ENCODE results near the gene CEP97. TPM values are rescaled to one million over a fixed set of nuclear protein-coding genes. Genes with fewer than 3 reads are reported as not detected.
"Not testable (repeated sequence)": the region's sequence is repeated elsewhere in the genome, so short reads cannot be mapped to it uniquely, and the experiment has no call there.

Gene CEP97
- total and polyA plus RNA-seq, 2 donors (not counting 1 experiment from before 2014, with no cell fraction given): 2.1 to 15.4 TPM

DNA sequence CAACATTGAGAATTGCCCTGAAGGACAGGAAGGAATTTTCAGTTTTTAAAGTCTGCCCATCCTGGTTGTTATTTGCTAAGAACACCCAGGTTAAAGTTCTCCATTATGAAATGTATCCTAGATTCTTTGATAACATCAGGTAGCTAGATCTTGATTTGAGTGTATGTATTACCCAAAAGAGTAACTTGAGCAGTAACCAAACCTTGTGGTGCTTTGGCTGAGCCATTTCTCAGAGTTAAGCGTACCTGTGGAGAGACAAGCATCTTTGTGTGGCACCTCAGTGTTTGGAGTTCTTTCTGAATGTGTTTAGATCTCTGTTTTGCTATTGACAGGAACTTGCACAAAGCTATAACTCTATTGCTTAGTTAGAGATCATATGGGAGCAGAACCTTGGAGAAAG is 20.4 kb downstream of the CEP97 start:
- Histone ChIP-seq H3K27me3 (replicated peaks in 1 of 4; ENCODE audit: control extremely low read depth in 1 of 4, control insufficient read depth in 3 of 4, insufficient read depth in 4 of 4, low read length in 3 of 4) (no peaks in the 10 kb centered on the region), H3K4me1 (ENCODE audit: control insufficient read depth in 2 of 2, insufficient read depth in 2 of 2, low read length in 2 of 2) (no peaks in the 10 kb centered on the region), H3K27ac (ENCODE audit: low read length in 2 of 2) (no peak overlapping the region), H3K9me3 (ENCODE audit: control extremely low read depth in 1 of 3, control insufficient read depth in 2 of 3, insufficient read depth in 1 of 3, low read length in 2 of 3) (no peaks in the 10 kb centered on the region), H3K36me3 (replicated peaks in 1 of 2; ENCODE audit: control extremely low read depth in 1 of 2, control insufficient read depth in 1 of 2, extremely low read depth in 1 of 2, insufficient read depth in 2 of 2, low read length in 1 of 2) (peaks cover 2 to 4% of the 10 kb centered on the region in 2 experiments), H3K9ac (ENCODE audit: low read length) (no peak overlapping the region), H4K20me1 (ENCODE audit: control insufficient read depth, insufficient read depth, low read length, poor library complexity, severe bottlenecking) (no peaks in the 10 kb centered on the region), H3K79me2 (ENCODE audit: control insufficient read depth, insufficient read depth, low read length) (no peaks in the 10 kb centered on the region), H3K4me3 (ENCODE audit: control extremely low read depth in 1 of 5, extremely low read depth in 1 of 5, insufficient read depth in 1 of 5, low read depth in 2 of 5, low read length in 4 of 5) (no peak overlapping the region), H3K4me2 (replicated peaks; ENCODE audit: low read depth, low read length, poor library complexity, severe bottlenecking) (no peak overlapping the region), H2AFZ (ENCODE audit: insufficient read depth, low read depth, low read length, poor library complexity, severe bottlenecking) (no peak overlapping the region)
- POLR2A ChIA-PET: no interaction called here
- ATAC-seq (ENCODE audit: low read depth) (no peak), DNase-seq (no peak)
- no peaks in the 10 kb centered on the region for H3K9me3 Mint-ChIP-seq (ENCODE audit: insufficient read depth)
- CTCF ChIA-PET: no interaction called here
- no peaks in the 10 kb centered on the region for H3K4me1 Mint-ChIP-seq
- no peak for TF ChIP-seq EZH2 (IDR thresholded peaks at IDR 0.05; ENCODE audit: borderline replicate concordance, insufficient read depth, low read depth, low read length, poor library complexity, severe bottlenecking)
- TF ChIP-seq, protein P1, sequence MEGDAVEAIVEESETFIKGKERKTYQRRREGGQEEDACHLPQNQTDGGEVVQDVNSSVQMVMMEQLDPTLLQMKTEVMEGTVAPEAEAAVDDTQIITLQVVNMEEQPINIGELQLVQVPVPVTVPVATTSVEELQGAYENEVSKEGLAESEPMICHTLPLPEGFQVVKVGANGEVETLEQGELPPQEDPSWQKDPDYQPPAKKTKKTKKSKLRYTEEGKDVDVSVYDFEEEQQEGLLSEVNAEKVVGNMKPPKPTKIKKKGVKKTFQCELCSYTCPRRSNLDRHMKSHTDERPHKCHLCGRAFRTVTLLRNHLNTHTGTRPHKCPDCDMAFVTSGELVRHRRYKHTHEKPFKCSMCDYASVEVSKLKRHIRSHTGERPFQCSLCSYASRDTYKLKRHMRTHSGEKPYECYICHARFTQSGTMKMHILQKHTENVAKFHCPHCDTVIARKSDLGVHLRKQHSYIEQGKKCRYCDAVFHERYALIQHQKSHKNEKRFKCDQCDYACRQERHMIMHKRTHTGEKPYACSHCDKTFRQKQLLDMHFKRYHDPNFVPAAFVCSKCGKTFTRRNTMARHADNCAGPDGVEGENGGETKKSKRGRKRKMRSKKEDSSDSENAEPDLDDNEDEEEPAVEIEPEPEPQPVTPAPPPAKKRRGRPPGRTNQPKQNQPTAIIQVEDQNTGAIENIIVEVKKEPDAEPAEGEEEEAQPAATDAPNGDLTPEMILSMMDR (IDR thresholded peaks at IDR 0.05): no peak
- H3K27ac Mint-ChIP-seq: no peak overlapping the region
- no CpG with 5 or more reads among the region's 1 CpG for WGBS (ENCODE audit: insufficient coverage)
- intact Hi-C loops (cut with micrococcal nuclease): no loop called here
- H3K27me3 Mint-ChIP-seq: no peaks in the 10 kb centered on the region
- no peak overlapping the region for H3K4me3 Mint-ChIP-seq

DNA sequence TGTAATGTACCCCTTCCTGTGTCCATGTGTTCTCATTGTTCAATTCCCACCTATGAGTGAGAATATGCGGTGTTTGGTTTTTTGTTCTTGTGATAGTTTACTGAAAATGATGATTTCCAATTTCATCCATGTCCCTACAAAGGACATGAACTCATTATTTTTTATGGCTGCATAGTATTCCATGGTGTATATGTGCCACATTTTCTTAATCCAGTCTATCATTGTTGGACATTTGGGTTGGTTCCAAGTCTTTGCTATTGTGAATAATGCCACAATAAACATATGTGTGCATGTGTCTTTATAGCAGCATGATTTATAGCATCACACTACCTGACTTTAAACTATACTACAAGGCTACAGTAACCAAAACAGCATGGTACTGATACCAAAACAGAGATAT is 21.5 kb downstream of the CEP97 start:
- H3K27ac Mint-ChIP-seq: not testable (repeated sequence)
- no CpG with 5 or more reads among the region's 1 CpG for WGBS (ENCODE audit: insufficient coverage)

DNA sequence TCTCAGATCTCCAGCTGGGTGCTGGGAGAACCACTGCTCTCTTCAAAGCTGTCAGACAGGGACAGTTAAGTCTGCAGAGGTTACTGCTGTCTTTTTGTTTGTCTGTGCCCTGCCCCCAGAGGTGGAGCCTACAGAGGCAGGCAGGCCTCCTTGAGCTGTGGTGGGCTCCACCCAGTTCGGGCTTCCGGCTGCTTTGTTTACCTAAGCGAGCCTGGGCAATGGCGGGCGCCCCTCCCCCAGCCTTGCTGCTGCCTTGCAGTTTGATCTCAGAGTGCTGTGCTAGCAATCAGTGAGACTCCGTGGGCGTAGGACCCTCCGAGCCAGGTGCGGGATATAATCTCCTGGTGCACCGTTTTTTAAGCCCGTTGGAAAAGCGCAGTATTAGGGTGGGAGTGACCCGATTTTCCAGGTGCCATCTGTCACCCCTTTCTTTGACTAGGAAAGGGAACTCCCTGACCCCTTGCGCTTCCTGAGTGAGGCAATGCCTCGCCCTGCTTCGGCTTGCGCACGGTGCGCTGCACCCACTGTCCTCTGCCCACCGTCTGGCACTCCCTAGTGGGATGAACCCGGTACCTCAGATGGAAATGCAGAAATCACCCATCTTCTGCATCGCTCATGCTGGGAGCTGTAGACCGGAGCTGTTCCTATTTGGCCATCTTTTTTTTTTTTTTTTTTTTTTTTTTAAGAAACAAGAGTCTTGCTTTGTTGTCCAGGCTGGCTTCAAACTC is 29.1 kb downstream of the CEP97 start:
- H3K79me2 ChIP-seq (ENCODE audit: control insufficient read depth, insufficient read depth, low read length); intact Hi-C loops (cut with micrococcal nuclease); POLR2A ChIA-PET; H3K9ac ChIP-seq (ENCODE audit: low read length); ATAC-seq (ENCODE audit: low read depth); H3K27ac Mint-ChIP-seq; H3K9me3 ChIP-seq (ENCODE audit: control extremely low read depth in 1 of 3, control insufficient read depth in 2 of 3, insufficient read depth in 1 of 3, low read length in 2 of 3); H3K27me3 Mint-ChIP-seq; H3K9me3 Mint-ChIP-seq (ENCODE audit: insufficient read depth); H3K4me2 ChIP-seq (replicated peaks; ENCODE audit: low read depth, low read length, poor library complexity, severe bottlenecking); H3K4me3 ChIP-seq (ENCODE audit: control extremely low read depth in 1 of 5, extremely low read depth in 1 of 5, insufficient read depth in 1 of 5, low read depth in 2 of 5, low read length in 4 of 5); H3K27ac ChIP-seq (ENCODE audit: low read length in 2 of 2); H3K4me3 Mint-ChIP-seq; H3K27me3 ChIP-seq (replicated peaks in 1 of 4; ENCODE audit: control extremely low read depth in 1 of 4, control insufficient read depth in 3 of 4, insufficient read depth in 4 of 4, low read length in 3 of 4); H2AFZ ChIP-seq (ENCODE audit: insufficient read depth, low read depth, low read length, poor library complexity, severe bottlenecking); DNase-seq; H4K20me1 ChIP-seq (ENCODE audit: control insufficient read depth, insufficient read depth, low read length, poor library complexity, severe bottlenecking); H3K4me1 Mint-ChIP-seq; H3K4me1 ChIP-seq (ENCODE audit: control insufficient read depth in 2 of 2, insufficient read depth in 2 of 2, low read length in 2 of 2); CTCF ChIA-PET: not testable (repeated sequence)
- 90% methylated on average over 2 of the region's 23 CpGs for WGBS (ENCODE audit: insufficient coverage)
- peaks cover 0 to 31% of the 10 kb centered on the region in 2 experiments for H3K36me3 ChIP-seq (replicated peaks in 1 of 2; ENCODE audit: control extremely low read depth in 1 of 2, control insufficient read depth in 1 of 2, extremely low read depth in 1 of 2, insufficient read depth in 2 of 2, low read length in 1 of 2)

More for the DNA sequence above, 21.5 kb downstream of the CEP97 start:
- H4K20me1 ChIP-seq (ENCODE audit: control insufficient read depth, insufficient read depth, low read length, poor library complexity, severe bottlenecking); ATAC-seq (ENCODE audit: low read depth); DNase-seq; H3K79me2 ChIP-seq (ENCODE audit: control insufficient read depth, insufficient read depth, low read length); H3K9me3 ChIP-seq (ENCODE audit: control extremely low read depth in 1 of 3, control insufficient read depth in 2 of 3, insufficient read depth in 1 of 3, low read length in 2 of 3); H3K4me2 ChIP-seq (replicated peaks; ENCODE audit: low read depth, low read length, poor library complexity, severe bottlenecking); H2AFZ ChIP-seq (ENCODE audit: insufficient read depth, low read depth, low read length, poor library complexity, severe bottlenecking); H3K4me3 Mint-ChIP-seq; intact Hi-C loops (cut with micrococcal nuclease); H3K27me3 ChIP-seq (replicated peaks in 1 of 4; ENCODE audit: control extremely low read depth in 1 of 4, control insufficient read depth in 3 of 4, insufficient read depth in 4 of 4, low read length in 3 of 4); H3K9ac ChIP-seq (ENCODE audit: low read length); H3K4me1 Mint-ChIP-seq; H3K36me3 ChIP-seq (replicated peaks in 1 of 2; ENCODE audit: control extremely low read depth in 1 of 2, control insufficient read depth in 1 of 2, extremely low read depth in 1 of 2, insufficient read depth in 2 of 2, low read length in 1 of 2); CTCF ChIA-PET; H3K4me1 ChIP-seq (ENCODE audit: control insufficient read depth in 2 of 2, insufficient read depth in 2 of 2, low read length in 2 of 2); POLR2A ChIA-PET; H3K27me3 Mint-ChIP-seq; H3K4me3 ChIP-seq (ENCODE audit: control extremely low read depth in 1 of 5, extremely low read depth in 1 of 5, insufficient read depth in 1 of 5, low read depth in 2 of 5, low read length in 4 of 5); H3K27ac ChIP-seq (ENCODE audit: low read length in 2 of 2); H3K9me3 Mint-ChIP-seq (ENCODE audit: insufficient read depth): not testable (repeated sequence)

Measured in B cell (primary cell).